MCF 10A (cell line): Measurements from ENCODE around the gene PLK1. TPM values are rescaled to one million over a fixed set of nuclear protein-coding genes. Genes with fewer than 3 reads are reported as not detected.

Source experiments
- BruUV-seq: library from RNA; stranded (reverse); fragments of 400-500 nt; replicated peaks from 2 replicates; lab custom pipeline; 2021; lab: Mats Ljungman, UMichigan
- CTCF ChIA-PET: fragments of 300-600 bp; sonication (Branson Sonifier 250); formaldehyde crosslinking; extraction: SDS; loops from one replicate; lab custom pipeline; 2021; ENCODE audit warnings: antibody characterized with exemption, inconsistent platforms; lab: Yijun Ruan, JAX
- POLR2A ChIA-PET: fragments of 300-600, 350-650 bp; sonication (Branson Sonifier 250); formaldehyde crosslinking; extraction: SDS; loops from one replicate; lab custom pipeline; 2020; ENCODE audit warnings: antibody characterized with exemption, inconsistent platforms; lab: Yijun Ruan, JAX
- DNase-seq: peaks from one replicate; pipeline ENCODE4 v3.0.0-alpha.2; 2018; ENCODE audit not compliant: unreplicated experiment
- H3K27ac Mint-ChIP-seq: one replicate; pipeline ENCODE4 v1.8.0; 2022; ENCODE audit warnings: mild to moderate bottlenecking, low read depth, mixed read lengths; ENCODE audit not compliant: unreplicated experiment
- H3K27me3 Mint-ChIP-seq: one replicate; pipeline ENCODE4 v1.8.0; 2022; ENCODE audit warnings: mixed read lengths; ENCODE audit not compliant: insufficient read depth, unreplicated experiment
- H3K36me3 Mint-ChIP-seq: one replicate; pipeline ENCODE4 v1.8.0; 2022; ENCODE audit warnings: mild to moderate bottlenecking, moderate library complexity, mixed read lengths; ENCODE audit not compliant: insufficient read depth, unreplicated experiment
- H3K4me1 Mint-ChIP-seq: one replicate; pipeline ENCODE4 v1.8.0; 2022; ENCODE audit warnings: mixed read lengths; ENCODE audit not compliant: insufficient read depth, unreplicated experiment
- H3K4me3 Mint-ChIP-seq: one replicate; pipeline ENCODE4 v1.8.0; 2022; ENCODE audit warnings: mild to moderate bottlenecking, moderate library complexity, mixed read lengths; ENCODE audit not compliant: unreplicated experiment
- H3K9me3 Mint-ChIP-seq: one replicate; pipeline ENCODE4 v1.8.0; 2022; ENCODE audit warnings: mixed read lengths; ENCODE audit not compliant: unreplicated experiment
- CTCF ChIP-seq: fragments of 200-600 bp; IDR thresholded peaks from one replicate; pipeline ENCODE4 v1.8.0; 2022; ENCODE audit warnings: antibody characterized with exemption, mild to moderate bottlenecking; ENCODE audit not compliant: unreplicated experiment
- intact Hi-C: fragments of 100-400 bp; cut with micrococcal nuclease; formaldehyde crosslinking; loops from 2 replicates; pipeline ENCODE4 v1.14.1; 2022
- total RNA-seq: library from RNA; stranded (reverse); gene quantifications from 2 replicates; pipeline ENCODE4 v1.2.3, GENCODE V29; 2022

PLK1 gene
- total RNA-seq, 1 experiment from 2014 or later, result 74.8 TPM

- POLR2A ChIA-PET, result interaction anchor here (1.3 to 1.6 kb wide), 3 partner anchors 8 to 12 kb away, joined by 3 to 4 read pairs (median 3); partner anchors contain the start of gene PLK1
- Mint-ChIP-seq H3K27ac (peak overlapping the region; percentile 15), H3K27me3 (no peaks in the 10 kb centered on the region), H3K4me1 (no peaks in the 10 kb centered on the region), H3K36me3 (peaks cover 49% of the 10 kb centered on the region), H3K4me3 (no peak overlapping the region), H3K9me3 (no peaks in the 10 kb centered on the region)
- TF ChIP-seq CTCF, result no peak
- no TSS peak for BruUV-seq
- DNase-seq, result peak; percentile 20
- intact Hi-C loops, result no loop called here
- CTCF ChIA-PET, result interaction anchor here (0.6 to 0.8 kb wide), 2 partner anchors 8 to 9 kb away, joined by 3 read pairs; no protein-coding TSS in a partner anchor
These were observed 8.4 kb upstream of the PLK1 start for GRCh38 chr16:23670137-23670776.

- POLR2A ChIA-PET, result interaction anchor here (1.2 to 1.7 kb wide), 2 partner anchors 26 to 33 kb away, joined by 3 to 5 read pairs; partner anchors contain the start of genes DCTN5 and PALB2
- CTCF ChIA-PET, result interaction anchor here (0.6 to 1.9 kb wide), 3 partner anchors 53 to 363 kb away, joined by 3 to 11 read pairs (median 3); no protein-coding TSS in a partner anchor
- H3K4me1 Mint-ChIP-seq, result peaks cover 6% of the 10 kb centered on the region
- H3K9me3 Mint-ChIP-seq, result no peaks in the 10 kb centered on the region
- intact Hi-C loops, result no loop called here
- no peaks in the 10 kb centered on the region for H3K27me3 Mint-ChIP-seq
- H3K36me3 Mint-ChIP-seq, result peaks cover 17% of the 10 kb centered on the region
- DNase-seq, result no peak
- no TSS peak for BruUV-seq
- H3K27ac Mint-ChIP-seq, result no peak overlapping the region
- TF ChIP-seq CTCF, result no peak
- no peak overlapping the region for H3K4me3 Mint-ChIP-seq
These were observed 4.6 kb upstream of the PLK1 start for GRCh38 chr16:23673971-23674614.

GRCh38 chr16:23676924-23677480 is 1.7 kb upstream of the PLK1 start:
- H3K4me1 Mint-ChIP-seq, result peaks cover 20% of the 10 kb centered on the region
- DNase-seq, result no peak

More at GRCh38 chr16:23676924-23677480, 1.7 kb upstream of the PLK1 start:
- Mint-ChIP-seq H3K27me3 (no peaks in the 10 kb centered on the region), H3K9me3 (no peaks in the 10 kb centered on the region), H3K4me3 (peak overlapping the region; percentile 24), H3K36me3 (peaks cover 6% of the 10 kb centered on the region), H3K27ac (peak overlapping the region; percentile 6)
- TF ChIP-seq CTCF, result no peak
- CTCF ChIA-PET, result interaction anchor here (0.6 to 4.2 kb wide), 22 partner anchors 10 to 828 kb away, joined by 3 to 32 read pairs (median 3); no protein-coding TSS in a partner anchor
- BruUV-seq, result no TSS peak
- POLR2A ChIA-PET, result interaction anchor here (1.1 to 1.9 kb wide), 3 partner anchors 10 to 36 kb away, joined by 3 to 10 read pairs (median 4); partner anchors contain the start of genes DCTN5 and PALB2
- intact Hi-C loops, result no loop called here
